Caco-2 (cell line): Measurements from ENCODE around the gene SDR9C7. TPM values are rescaled to one million over a fixed set of nuclear protein-coding genes. Genes with fewer than 3 reads are reported as not detected.

ENCODE experiments used
- BruUV-seq: library from RNA; stranded (reverse); fragments of 400-500 nt; replicated peaks from 2 replicates; lab custom pipeline; 2021; lab: Mats Ljungman, UMichigan
- CTCF ChIA-PET: fragments of 300-600 bp; sonication (Branson Sonifier 250); formaldehyde crosslinking; loops from one replicate; lab custom pipeline; 2022; ENCODE audit warnings: antibody characterized with exemption; lab: Charles Lee
- POLR2A ChIA-PET: fragments of 300-600 bp; sonication (Branson Sonifier 250); formaldehyde crosslinking; loops from one replicate; lab custom pipeline; 2022; ENCODE audit warnings: antibody characterized with exemption; lab: Charles Lee
- DNase-seq, 2 experiments: peaks; one replicate each; pipeline versions ENCODE4 v3.0.0 to v3.0.0-alpha.2; 2020 to 2022
- H3K27me3 ChIP-seq: replicated peaks from 2 replicates; pipeline ENCODE4 v1.6.0; 2011; ENCODE audit warnings: low read length; ENCODE audit not compliant: control insufficient read depth, insufficient read depth
- H3K36me3 ChIP-seq: 2 replicates; pipeline ENCODE4 v1.5.1; 2011; ENCODE audit warnings: low read length; ENCODE audit not compliant: control insufficient read depth, insufficient read depth
- H3K4me1 ChIP-seq: fragments of 250-450 bp; sonication (Bioruptor Pico); 2 replicates; pipeline ENCODE4 v1.5.1; 2020; ENCODE audit warnings: mild to moderate bottlenecking
- H3K4me3 ChIP-seq: 2 replicates; pipeline ENCODE4 v1.5.1; 2011; ENCODE audit warnings: low read depth, mild to moderate bottlenecking, control low read depth, low read length
- H3K9me3 ChIP-seq: fragments of 250-450 bp; sonication (Bioruptor Pico); 2 replicates; pipeline ENCODE4 v1.5.1; 2020; ENCODE audit warnings: mild to moderate bottlenecking, moderate library complexity
- H3K27ac Mint-ChIP-seq: one replicate; pipeline ENCODE4 v1.8.0; 2022; ENCODE audit warnings: mixed read lengths; ENCODE audit not compliant: unreplicated experiment
- H3K27me3 Mint-ChIP-seq: one replicate; pipeline ENCODE4 v1.8.0; 2022; ENCODE audit warnings: mixed read lengths; ENCODE audit not compliant: insufficient read depth, unreplicated experiment
- H3K36me3 Mint-ChIP-seq: one replicate; pipeline ENCODE4 v1.8.0; 2022; ENCODE audit warnings: mild to moderate bottlenecking, mixed read lengths; ENCODE audit not compliant: insufficient read depth, unreplicated experiment
- H3K4me1 Mint-ChIP-seq: one replicate; pipeline ENCODE4 v1.8.0; 2022; ENCODE audit warnings: low read depth, mixed read lengths; ENCODE audit not compliant: unreplicated experiment
- H3K4me3 Mint-ChIP-seq: one replicate; pipeline ENCODE4 v1.8.0; 2022; ENCODE audit warnings: mild to moderate bottlenecking, moderate library complexity, mixed read lengths; ENCODE audit not compliant: unreplicated experiment
- H3K9me3 Mint-ChIP-seq: one replicate; pipeline ENCODE4 v1.8.0; 2022; ENCODE audit warnings: mixed read lengths; ENCODE audit not compliant: unreplicated experiment
- intact Hi-C: fragments of 100-400 bp; cut with micrococcal nuclease; formaldehyde crosslinking; loops from one replicate; pipeline ENCODE4 v1.10.0; 2022; ENCODE audit not compliant: unreplicated experiment
- total RNA-seq: library from RNA; stranded (reverse); gene quantifications from 2 replicates; pipeline ENCODE4 v1.2.3, GENCODE V29; 2022
- TF ChIP-seq, protein P1 (sequence below), 2 experiments: fragments of 200-600 bp in 1 of 2; IDR thresholded peaks; 1 replicate in 1 of 2; 2 replicates in 1 of 2; pipeline versions ENCODE4 v1.5.1 to v1.8.0; 2011 to 2022; ENCODE audit warnings: antibody characterized with exemption in 1 of 2, control low read depth in 1 of 2, inconsistent platforms in 1 of 2, low read depth in 1 of 2, low read length in 1 of 2, mild to moderate bottlenecking in 1 of 2, moderate library complexity in 1 of 2; ENCODE audit not compliant: insufficient read depth in 1 of 2, severe bottlenecking in 1 of 2, unreplicated experiment in 1 of 2

SDR9C7 gene
- total RNA-seq, 1 experiment from 2014 or later, result not detected

DNA sequence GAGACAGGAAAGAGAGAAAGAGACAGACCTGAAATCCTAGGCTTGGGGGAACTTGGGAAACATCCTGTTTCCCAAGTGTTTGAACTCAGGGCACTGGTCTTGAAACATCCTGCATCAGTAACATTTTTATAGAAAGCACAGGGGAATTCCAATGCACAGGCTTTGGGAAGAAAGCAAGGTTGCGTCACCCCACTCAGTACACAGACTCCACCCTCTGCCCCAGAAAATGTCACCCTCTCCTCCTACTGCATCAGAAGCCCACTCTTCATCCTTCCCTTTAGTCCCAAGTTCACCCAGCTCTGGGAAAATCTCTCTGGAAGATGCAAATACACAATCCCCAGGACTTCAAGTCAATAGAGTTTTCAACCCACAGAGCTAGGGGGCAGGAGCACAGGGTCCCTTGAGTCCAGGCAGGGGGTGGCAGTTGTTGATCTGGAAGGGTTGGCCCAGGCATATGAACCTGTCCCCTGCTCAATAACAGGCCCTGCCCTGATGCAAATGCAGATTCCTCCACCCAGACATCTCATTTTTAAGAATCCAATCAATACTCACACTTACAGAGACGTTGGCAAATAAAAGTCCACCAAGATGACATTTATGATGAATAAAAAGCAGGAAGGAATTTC is 21.5 kb upstream of the SDR9C7 start:
- Histone ChIP-seq H3K9me3 (no peaks in the 10 kb centered on the region), H3K27me3 (no peaks in the 10 kb centered on the region), H3K36me3 (no peaks in the 10 kb centered on the region), H3K4me3 (no peak overlapping the region), H3K4me1 (peaks cover 12% of the 10 kb centered on the region; the same call in 1 of the 2 replicates)
- H3K4me3 Mint-ChIP-seq, result no peak overlapping the region
- no peak for DNase-seq
- H3K36me3 Mint-ChIP-seq, result no peaks in the 10 kb centered on the region
- TF ChIP-seq, protein P1, sequence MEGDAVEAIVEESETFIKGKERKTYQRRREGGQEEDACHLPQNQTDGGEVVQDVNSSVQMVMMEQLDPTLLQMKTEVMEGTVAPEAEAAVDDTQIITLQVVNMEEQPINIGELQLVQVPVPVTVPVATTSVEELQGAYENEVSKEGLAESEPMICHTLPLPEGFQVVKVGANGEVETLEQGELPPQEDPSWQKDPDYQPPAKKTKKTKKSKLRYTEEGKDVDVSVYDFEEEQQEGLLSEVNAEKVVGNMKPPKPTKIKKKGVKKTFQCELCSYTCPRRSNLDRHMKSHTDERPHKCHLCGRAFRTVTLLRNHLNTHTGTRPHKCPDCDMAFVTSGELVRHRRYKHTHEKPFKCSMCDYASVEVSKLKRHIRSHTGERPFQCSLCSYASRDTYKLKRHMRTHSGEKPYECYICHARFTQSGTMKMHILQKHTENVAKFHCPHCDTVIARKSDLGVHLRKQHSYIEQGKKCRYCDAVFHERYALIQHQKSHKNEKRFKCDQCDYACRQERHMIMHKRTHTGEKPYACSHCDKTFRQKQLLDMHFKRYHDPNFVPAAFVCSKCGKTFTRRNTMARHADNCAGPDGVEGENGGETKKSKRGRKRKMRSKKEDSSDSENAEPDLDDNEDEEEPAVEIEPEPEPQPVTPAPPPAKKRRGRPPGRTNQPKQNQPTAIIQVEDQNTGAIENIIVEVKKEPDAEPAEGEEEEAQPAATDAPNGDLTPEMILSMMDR (IDR thresholded peaks at IDR 0.05; ENCODE audit: insufficient read depth in 1 of 2, low read depth in 1 of 2, low read length in 1 of 2, severe bottlenecking in 1 of 2, unreplicated experiment in 1 of 2), result no peak
- no TSS peak for BruUV-seq
- H3K4me1 Mint-ChIP-seq, result peaks cover 13% of the 10 kb centered on the region
- H3K9me3 Mint-ChIP-seq, result no peaks in the 10 kb centered on the region
- ChIA-PET POLR2A (no interaction called here), CTCF (no interaction called here)
- no peak overlapping the region for H3K27ac Mint-ChIP-seq
- intact Hi-C loops, result no loop called here
- H3K27me3 Mint-ChIP-seq, result no peaks in the 10 kb centered on the region

DNA sequence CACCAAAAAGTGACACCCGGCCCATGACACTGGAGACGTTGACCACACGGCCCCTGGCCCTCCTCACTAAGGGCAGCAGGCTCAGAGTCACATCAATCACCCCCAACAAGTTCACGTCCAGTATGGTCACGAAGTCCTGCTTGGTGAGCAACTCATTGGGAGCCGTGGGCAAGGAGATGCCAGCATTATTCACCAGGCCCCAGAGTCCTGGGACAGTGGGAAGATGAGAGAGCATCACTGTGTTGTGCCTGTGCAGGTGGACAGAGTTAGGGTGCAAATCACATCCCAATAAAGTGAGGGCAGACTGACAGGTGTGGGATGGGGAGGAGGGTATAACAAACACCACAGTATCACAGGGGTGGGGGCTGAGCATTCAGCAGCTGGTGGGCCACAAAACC is 20.7 kb upstream of the SDR9C7 start:
- CTCF ChIA-PET, result no interaction called here
- no peaks in the 10 kb centered on the region for H3K27me3 ChIP-seq

DNA sequence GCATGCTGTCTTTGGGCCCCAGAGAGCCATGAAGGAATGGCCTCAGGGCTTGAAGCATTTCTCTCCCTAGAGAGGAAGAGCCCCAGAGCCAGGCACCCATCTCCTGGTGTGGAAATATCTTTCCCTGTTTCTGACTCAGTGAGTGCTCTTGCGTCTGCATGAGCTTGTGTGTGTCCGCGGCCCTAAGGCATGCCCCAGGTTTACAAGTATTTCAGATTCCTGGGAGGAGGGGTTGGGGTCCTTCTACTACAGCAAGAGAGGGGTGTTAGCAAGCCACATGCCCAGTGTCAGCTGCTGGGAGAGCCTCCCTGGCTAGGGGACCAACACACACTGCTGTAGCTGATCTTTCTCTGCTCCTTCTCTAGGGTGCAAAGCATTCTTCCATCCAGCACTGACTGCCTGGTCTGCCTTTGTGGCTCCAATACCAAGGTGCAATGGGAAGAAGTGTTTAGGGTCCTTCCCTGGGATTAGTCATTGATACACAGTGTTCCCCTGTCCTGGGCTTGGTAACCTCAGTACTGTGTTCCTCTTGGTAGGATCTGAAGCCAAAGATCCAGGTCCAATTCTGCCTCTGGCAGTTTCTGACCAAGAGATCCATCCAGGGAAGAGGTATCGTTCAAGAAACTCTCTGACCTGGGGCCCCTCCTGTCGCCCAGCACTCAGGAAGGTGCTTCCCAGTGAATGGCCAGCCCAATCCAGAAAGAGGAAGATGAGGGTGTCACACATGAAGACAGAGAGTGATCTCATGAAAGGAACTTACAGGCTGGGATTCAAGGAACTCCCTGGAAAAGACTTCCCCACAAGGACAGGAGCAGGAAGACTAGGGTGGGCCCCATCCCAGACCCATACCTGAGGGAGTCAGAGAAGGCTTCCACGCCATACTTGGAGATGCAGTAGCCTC is 20.1 kb upstream of the SDR9C7 start:
- DNase-seq, result no peak
- Mint-ChIP-seq H3K9me3 (no peaks in the 10 kb centered on the region), H3K4me1 (peaks cover 13% of the 10 kb centered on the region), H3K27me3 (no peaks in the 10 kb centered on the region), H3K36me3 (no peaks in the 10 kb centered on the region), H3K27ac (no peak overlapping the region), H3K4me3 (no peak overlapping the region)
- intact Hi-C loops, result no loop called here
- H3K4me3 ChIP-seq, result no peak overlapping the region
- no peaks in the 10 kb centered on the region for H3K27me3 ChIP-seq
- ChIA-PET CTCF (no interaction called here), POLR2A (no interaction called here)
- no peaks in the 10 kb centered on the region for H3K36me3 ChIP-seq
- BruUV-seq, result no TSS peak
- H3K4me1 ChIP-seq, result peaks cover 12% of the 10 kb centered on the region; the same call in 1 of the 2 replicates
- no peaks in the 10 kb centered on the region for H3K9me3 ChIP-seq
- TF ChIP-seq, protein P1 (IDR thresholded peaks at IDR 0.05; ENCODE audit: insufficient read depth in 1 of 2, low read depth in 1 of 2, low read length in 1 of 2, severe bottlenecking in 1 of 2, unreplicated experiment in 1 of 2), result no peak

More for the DNA sequence above, 20.7 kb upstream of the SDR9C7 start:
- Histone ChIP-seq H3K9me3 (no peaks in the 10 kb centered on the region), H3K36me3 (no peaks in the 10 kb centered on the region), H3K4me1 (peaks cover 12% of the 10 kb centered on the region; the same call in 1 of the 2 replicates), H3K4me3 (no peak overlapping the region)
- TF ChIP-seq, protein P1 (IDR thresholded peaks at IDR 0.05; ENCODE audit: insufficient read depth in 1 of 2, low read depth in 1 of 2, low read length in 1 of 2, severe bottlenecking in 1 of 2, unreplicated experiment in 1 of 2), result no peak
- H3K27ac Mint-ChIP-seq, result no peak overlapping the region
- POLR2A ChIA-PET, result no interaction called here
- peaks cover 13% of the 10 kb centered on the region for H3K4me1 Mint-ChIP-seq
- no peaks in the 10 kb centered on the region for H3K9me3 Mint-ChIP-seq
- no TSS peak for BruUV-seq
- intact Hi-C loops, result no loop called here
- H3K4me3 Mint-ChIP-seq, result no peak overlapping the region
- DNase-seq, result no peak
- no peaks in the 10 kb centered on the region for H3K36me3 Mint-ChIP-seq
- H3K27me3 Mint-ChIP-seq, result no peaks in the 10 kb centered on the region
